Natural killer cell treated with Interleukin-12 subunit alpha and Interleukin-12 subunit beta and Interleukin-15 and Interleukin-18, amount 100 ng/mL, for 72 hours (primary cell): ENCODE results near the gene PPP1CA. TPM values are rescaled to one million over a fixed set of nuclear protein-coding genes. Genes with fewer than 3 reads are reported as not detected.
A peak's percentile ranks its signal among the peaks of the same experiment; 100 is the strongest.

Experiments
- ATAC-seq, 2 donors: fragments of 150-1000 bp; cut with Tn5 transposase in 1 of 2; sonication (Bioruptor Pico), chemical (Tn5 transposase) in 1 of 2; 2 replicates each; pipeline ENCODE4 v1.10.0; 2021
- DNase-seq: peaks from one replicate; pipeline ENCODE4 v3.0.0; 2022; ENCODE audit warnings: low spot score
- H3K27ac Mint-ChIP-seq, 2 donors: 1 replicate in 1 of 2; 2 replicates in 1 of 2; pipeline ENCODE4 v1.8.0; 2022; ENCODE audit warnings: mixed read lengths in 2 of 2, mild to moderate bottlenecking in 1 of 2, moderate library complexity in 1 of 2
- H3K27me3 Mint-ChIP-seq, 2 donors: 1 replicate in 1 of 2; 2 replicates in 1 of 2; pipeline ENCODE4 v1.8.0; 2022; ENCODE audit warnings: mixed read lengths in 2 of 2
- H3K36me3 Mint-ChIP-seq: one replicate; pipeline ENCODE4 v1.8.0; 2022; ENCODE audit warnings: mixed read lengths
- H3K4me1 Mint-ChIP-seq, 2 donors: 1 replicate in 1 of 2; 2 replicates in 1 of 2; pipeline ENCODE4 v1.8.0; 2022; ENCODE audit warnings: low read depth in 2 of 2, mixed read lengths in 2 of 2, mild to moderate bottlenecking in 1 of 2
- H3K4me3 Mint-ChIP-seq: one replicate; pipeline ENCODE4 v1.8.0; 2022; ENCODE audit warnings: mixed read lengths
- H3K9me3 Mint-ChIP-seq: 2 replicates; pipeline ENCODE4 v1.8.0; 2022; ENCODE audit warnings: mixed read lengths
- total RNA-seq, 2 donors: library from RNA; stranded (reverse); gene quantifications; one replicate each; pipeline ENCODE4 v1.2.3, GENCODE V29; 2022

PPP1CA gene
- total RNA-seq, 2 donors from 2014 or later = 317 to 378 TPM

GRCh38 chr11:67351275-67352005, 50.2 kb downstream of the PPP1CA start:
- ATAC-seq = no peak
- Mint-ChIP-seq H3K27ac (peak overlapping the region; percentile 85 to 95), H3K4me1 (peaks cover 26 to 35% of the 10 kb centered on the region in 2 donors), H3K9me3 (no peaks in the 10 kb centered on the region), H3K36me3 (no peaks in the 10 kb centered on the region), H3K27me3 (no peaks in the 10 kb centered on the region), H3K4me3 (peak overlapping the region; percentile 91)
- DNase-seq = peak; percentile 72

- no peak overlapping the region for H3K4me3 Mint-ChIP-seq
- peaks cover 28 to 37% of the 10 kb centered on the region in 2 donors for H3K4me1 Mint-ChIP-seq
- H3K36me3 Mint-ChIP-seq = no peaks in the 10 kb centered on the region
- H3K27ac Mint-ChIP-seq = peak overlapping the region in 1 of 2 donors; percentile 50
- no peak for DNase-seq
- no peak for ATAC-seq
- no peaks in the 10 kb centered on the region for H3K9me3 Mint-ChIP-seq
- H3K27me3 Mint-ChIP-seq = no peaks in the 10 kb centered on the region
Observed at GRCh38 chr11:67349928-67350465, 51.7 kb downstream of the PPP1CA start.

- Mint-ChIP-seq H3K4me3 (no peak overlapping the region), H3K4me1 (peaks cover 27 to 33% of the 10 kb centered on the region in 2 donors), H3K36me3 (no peaks in the 10 kb centered on the region), H3K27me3 (no peaks in the 10 kb centered on the region), H3K9me3 (no peaks in the 10 kb centered on the region), H3K27ac (peak overlapping the region in 1 of 2 donors; percentile 50)
- ATAC-seq = no peak
- no peak for DNase-seq
Observed at GRCh38 chr11:67349457-67349856, 52.2 kb downstream of the PPP1CA start.

GRCh38 chr11:67349036-67349435, 52.6 kb downstream of the PPP1CA start:
- Mint-ChIP-seq H3K27me3 (no peaks in the 10 kb centered on the region), H3K9me3 (no peaks in the 10 kb centered on the region), H3K27ac (no peak overlapping the region), H3K36me3 (no peaks in the 10 kb centered on the region), H3K4me1 (peaks cover 23 to 29% of the 10 kb centered on the region in 2 donors), H3K4me3 (no peak overlapping the region)
- ATAC-seq = no peak
- no peak for DNase-seq

Other genes with a start within 250 kb of the PPP1CA start
- gene GRK2, start 135.4 kb downstream of the PPP1CA start, total RNA-seq = 100 to 1,000 TPM; 394 to 432 TPM
- 100 to 1,000 TPM; 182 to 231 TPM for gene ANKRD13D, start 112.6 kb downstream of the PPP1CA start, total RNA-seq
- 10 to 100 TPM; 19.2 to 32.3 TPM for gene SSH3, start 98.3 kb downstream of the PPP1CA start, total RNA-seq
- gene POLD4, start 48.3 kb downstream of the PPP1CA start, total RNA-seq = 10 to 100 TPM; 25.7 to 46.4 TPM
- 1 to 10 TPM; 1.4 to 3.3 TPM for gene CLCF1, start 28.3 kb downstream of the PPP1CA start, total RNA-seq
- gene RAD9A, start 9.9 kb downstream of the PPP1CA start, total RNA-seq = 10 to 100 TPM; 25.9 to 47.8 TPM
- 10 to 100 TPM; 79.5 to 88.8 TPM for gene TBC1D10C, start 2.2 kb upstream of the PPP1CA start, total RNA-seq
- 1 to 10 TPM; 2.3 to 4.9 TPM for gene CARNS1, start 13.8 kb upstream of the PPP1CA start, total RNA-seq
- 100 to 1,000 TPM in 1 of 2 donors, 10 to 100 TPM in 1; 95.8 to 112 TPM for gene RPS6KB2, start 26.6 kb upstream of the PPP1CA start, total RNA-seq
- 100 to 1,000 TPM; 198 to 266 TPM for gene PTPRCAP, start 35.8 kb upstream of the PPP1CA start, total RNA-seq
- 10 to 100 TPM; 24.1 to 29.0 TPM for gene CORO1B, start 41.6 kb upstream of the PPP1CA start, total RNA-seq
- gene GPR152, start 50.9 kb upstream of the PPP1CA start, total RNA-seq = not detected
- gene CABP4, start 53.5 kb upstream of the PPP1CA start, total RNA-seq = 1 to 10 TPM; 1.4 to 2.2 TPM
- gene TMEM134, start 67.4 kb upstream of the PPP1CA start, total RNA-seq = 10 to 100 TPM; 30.7 to 39.1 TPM
- 100 to 1,000 TPM; 120 to 140 TPM for gene AIP, start 81.2 kb upstream of the PPP1CA start, total RNA-seq
- gene PITPNM1, start 103.5 kb upstream of the PPP1CA start, total RNA-seq = 100 to 1,000 TPM in 1 of 2 donors, 10 to 100 TPM in 1; 66.0 to 174 TPM
- 100 to 1,000 TPM in 1 of 2 donors, 10 to 100 TPM in 1; 92.6 to 103 TPM for gene CDK2AP2, start 106.3 kb upstream of the PPP1CA start, total RNA-seq
- not detected for gene CABP2, start 121.6 kb upstream of the PPP1CA start, total RNA-seq
- gene GSTP1, start 182.0 kb upstream of the PPP1CA start, total RNA-seq = 100 to 1,000 TPM; 539 to 557 TPM
- gene NDUFV1, start 205.1 kb upstream of the PPP1CA start, total RNA-seq = 100 to 1,000 TPM; 246 to 381 TPM
- gene NUDT8, start 228.1 kb upstream of the PPP1CA start, total RNA-seq = 10 to 100 TPM in 1 of 2 donors, 1 to 10 TPM in 1; 9.9 to 11.5 TPM
- gene TBX10, start 237.9 kb upstream of the PPP1CA start, total RNA-seq = not detected
- gene ACY3, start 248.9 kb upstream of the PPP1CA start, total RNA-seq = not detected